GF-D8 (cell line): ENCODE measurements around the gene DOCK6.

Experiments
- DNase-seq: peaks from one replicate; lab custom pipeline; 2025; lab: John Stamatoyannopoulos, UW

The DOCK6 gene

DNA sequence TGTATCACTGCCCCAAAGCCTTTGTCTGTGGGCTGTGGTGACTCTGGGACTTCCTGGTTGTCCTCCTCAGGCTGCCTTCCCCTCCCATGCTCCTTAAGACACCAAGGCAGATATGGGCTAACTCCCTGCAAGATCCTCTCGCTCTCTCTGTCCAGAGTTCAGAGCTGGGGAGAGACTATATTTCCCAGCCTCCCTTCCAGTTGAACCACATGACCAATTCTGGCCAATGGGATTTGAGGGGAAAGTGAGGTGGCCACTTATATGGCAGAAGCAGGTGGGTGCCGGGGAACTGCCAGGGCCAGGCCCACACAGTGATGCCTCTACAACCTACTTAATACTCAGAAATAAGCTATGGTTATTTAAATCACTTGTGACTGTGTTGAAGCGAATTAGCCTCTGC is 39.1 kb downstream of the DOCK6 start:
- no peak for DNase-seq

DNA sequence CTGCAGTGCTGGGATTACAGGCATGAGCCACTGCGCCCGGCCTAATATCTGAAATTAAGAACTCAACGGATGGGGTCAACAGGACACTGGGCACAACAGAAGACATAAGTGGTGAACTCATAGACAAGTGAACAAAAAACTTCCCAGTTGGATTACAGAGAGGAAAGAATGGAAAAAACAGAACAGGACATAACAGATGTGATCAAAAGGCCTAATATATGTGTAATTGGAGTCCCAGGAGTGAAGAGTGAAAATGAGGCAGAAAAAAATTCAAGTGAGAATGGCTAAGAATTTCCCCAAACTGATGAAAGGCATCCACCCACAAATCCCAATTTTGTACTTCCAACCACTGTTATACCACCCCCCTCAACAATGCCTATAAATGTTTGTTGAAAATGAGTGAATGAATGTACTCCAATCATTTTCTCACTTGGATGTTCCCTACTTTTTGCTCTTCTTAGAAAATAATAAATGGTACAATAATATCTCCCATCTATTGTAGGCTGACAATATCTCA is 41.2 kb downstream of the DOCK6 start:
- DNase-seq, result no peak

DNA sequence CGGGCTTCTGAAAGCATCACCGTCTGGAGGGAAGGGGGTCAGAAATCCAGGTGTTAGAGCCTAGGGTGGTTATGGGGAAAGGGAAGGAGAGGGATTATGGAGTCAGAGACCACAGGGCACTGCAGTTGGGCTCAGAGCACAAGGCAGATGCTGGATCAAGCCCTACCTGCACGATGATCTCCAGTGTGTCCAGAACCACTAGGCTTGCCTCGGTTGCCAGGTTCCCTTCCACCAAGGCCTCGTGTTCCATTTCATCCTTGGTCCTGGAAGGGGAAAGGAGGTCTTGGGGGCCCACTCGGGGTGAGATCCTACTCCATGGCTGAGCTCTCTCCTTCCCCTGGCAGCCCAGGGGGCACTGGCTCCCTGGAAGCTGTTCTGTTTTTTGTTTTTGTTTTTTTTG is 47.9 kb downstream of the DOCK6 start:
- DNase-seq, result no peak

DNA sequence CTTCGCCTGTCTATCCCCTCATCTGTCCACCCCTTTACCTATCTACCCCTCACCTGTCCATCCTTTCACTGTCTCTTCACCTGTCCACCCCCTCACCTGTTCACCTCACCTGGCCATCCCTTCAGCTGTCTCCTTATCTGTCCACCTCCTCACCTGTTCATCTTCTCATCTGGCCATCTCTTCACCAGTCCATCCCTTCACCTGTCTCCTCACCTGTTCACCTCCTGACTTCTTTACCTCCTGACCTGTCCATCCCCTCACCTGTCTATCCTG is 51.7 kb downstream of the DOCK6 start:
- DNase-seq, result no peak

DNA sequence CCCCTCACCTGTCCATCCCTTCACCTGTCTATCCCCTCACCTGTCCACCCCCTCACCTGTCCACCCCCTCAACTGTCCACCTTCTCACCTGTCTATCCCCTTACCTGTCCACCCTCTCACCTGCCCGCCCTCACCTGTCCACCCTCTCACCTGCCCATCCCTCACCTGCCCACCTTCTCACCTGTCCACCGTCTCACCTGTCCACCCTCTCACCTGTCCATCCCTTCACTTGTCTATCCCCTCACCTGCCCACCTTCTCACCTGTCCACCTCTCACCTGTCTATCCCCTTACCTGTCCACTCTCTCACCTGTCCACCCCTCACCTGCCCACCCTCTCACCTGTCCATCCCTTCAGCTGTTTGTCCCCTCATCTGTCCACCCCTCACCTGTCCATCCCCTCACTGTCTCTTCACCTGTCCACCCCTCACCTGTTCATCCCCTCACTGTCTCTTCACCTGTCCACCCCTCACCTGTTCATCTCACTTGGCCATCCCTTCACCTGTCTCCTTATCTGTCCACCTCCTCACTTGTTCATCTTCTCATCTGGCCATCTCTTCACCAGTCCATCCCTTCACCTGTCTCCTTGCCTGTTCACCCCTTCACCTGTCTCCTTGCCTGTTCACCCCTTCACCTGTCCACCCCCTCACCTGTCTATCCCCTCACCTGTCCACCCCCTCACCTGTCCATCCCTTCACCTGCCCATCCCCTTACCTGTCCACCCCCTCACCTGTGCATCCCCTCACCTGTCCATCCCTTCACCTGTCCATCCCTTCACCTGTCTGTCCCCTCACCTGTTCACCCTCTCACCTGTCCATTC is 52.3 kb downstream of the DOCK6 start:
- no peak for DNase-seq

DNA sequence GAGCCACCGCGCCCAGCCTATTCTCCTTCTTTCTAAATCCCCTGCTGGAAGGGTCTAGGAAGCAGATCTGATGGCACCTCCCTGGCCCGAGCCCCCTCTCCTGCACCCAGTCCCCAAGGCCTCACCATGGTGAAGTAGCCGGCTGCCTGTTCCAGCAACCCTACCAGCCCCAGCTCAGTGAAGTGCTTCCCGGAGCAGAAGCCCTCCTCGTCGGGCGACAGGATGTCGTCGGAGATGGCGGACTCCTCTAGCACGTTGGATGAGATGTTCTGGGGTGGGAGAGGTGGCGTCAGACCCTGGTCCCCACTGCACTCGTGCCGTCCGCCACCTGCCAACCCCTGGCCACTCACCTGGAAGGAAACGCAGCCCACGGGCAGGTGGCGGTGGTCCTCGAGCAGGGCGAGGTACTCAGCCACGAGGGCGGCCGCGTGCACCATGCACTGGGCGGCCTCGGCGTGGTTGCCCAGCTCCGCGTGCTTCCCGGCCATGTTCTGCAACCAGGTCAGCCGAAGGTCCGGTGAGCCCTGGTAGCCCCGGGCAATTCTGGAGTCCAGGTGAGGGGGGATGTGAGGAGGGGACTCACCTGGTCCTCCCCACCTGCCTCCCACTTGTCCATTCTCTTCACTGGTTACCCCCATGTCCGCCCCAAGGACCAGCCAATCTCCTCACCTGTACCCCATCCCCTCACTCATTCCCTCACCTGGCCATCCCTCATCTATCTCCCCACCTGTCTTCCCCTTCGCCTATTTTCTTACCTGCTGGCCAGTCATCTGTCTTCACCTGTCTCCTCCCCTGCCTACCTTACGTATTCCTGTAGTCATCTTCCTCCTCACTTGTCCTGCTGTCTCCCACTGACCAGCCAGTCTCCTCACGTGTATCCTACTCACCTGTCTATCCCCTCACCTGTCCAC is 53.5 kb downstream of the DOCK6 start:
- DNase-seq, result no peak

DNA sequence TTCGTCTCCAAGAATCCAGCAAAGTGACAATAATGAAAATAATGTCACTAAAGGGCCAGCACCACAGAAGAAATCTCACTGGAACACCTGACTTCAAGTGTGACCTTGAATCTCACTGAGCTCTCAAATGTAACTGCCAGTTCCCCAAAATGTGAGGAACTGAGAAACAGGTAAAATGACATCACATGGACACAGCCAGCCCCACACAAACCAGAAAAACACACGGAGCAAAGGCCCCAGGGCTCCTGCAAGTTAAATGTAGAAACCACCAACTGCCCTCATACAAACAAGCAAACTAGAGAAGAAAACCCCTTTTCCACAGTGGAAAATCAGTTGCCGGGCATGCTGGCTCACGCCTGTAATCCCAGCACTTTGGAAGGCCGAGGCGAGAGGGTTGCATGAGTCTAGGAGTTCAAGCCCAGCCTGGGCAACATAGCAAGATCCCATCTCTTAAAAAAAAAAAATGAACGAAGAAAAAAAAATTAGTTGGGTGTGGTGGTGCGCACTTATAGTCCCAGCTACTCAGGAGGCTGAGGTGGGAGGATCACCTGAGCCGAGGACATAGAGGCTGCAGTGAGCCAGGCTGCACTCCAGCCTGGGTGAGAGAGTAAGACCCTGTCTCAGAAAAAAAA is 56.3 kb downstream of the DOCK6 start:
- no peak for DNase-seq

DNA sequence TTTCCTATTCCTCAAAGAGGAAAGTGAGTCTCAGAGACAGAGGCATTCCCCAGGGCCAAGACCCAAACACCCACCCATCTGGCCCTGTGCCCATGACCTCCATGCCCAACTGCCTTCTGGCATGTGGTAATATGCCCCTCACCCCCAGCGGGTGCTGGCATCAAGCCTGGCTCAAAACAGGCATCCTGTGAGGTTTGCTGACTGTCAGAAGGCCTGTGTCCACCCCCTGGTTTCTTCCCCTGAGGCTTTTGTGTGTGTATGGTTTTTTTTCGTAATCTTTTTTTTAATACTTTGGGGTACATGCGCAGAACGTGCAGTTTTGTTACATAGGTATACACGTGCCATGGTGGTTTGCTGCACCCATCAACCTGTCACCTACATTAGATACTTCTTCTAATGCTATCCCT is 57.4 kb downstream of the DOCK6 start:
- peak; percentile 63 for DNase-seq

DNA sequence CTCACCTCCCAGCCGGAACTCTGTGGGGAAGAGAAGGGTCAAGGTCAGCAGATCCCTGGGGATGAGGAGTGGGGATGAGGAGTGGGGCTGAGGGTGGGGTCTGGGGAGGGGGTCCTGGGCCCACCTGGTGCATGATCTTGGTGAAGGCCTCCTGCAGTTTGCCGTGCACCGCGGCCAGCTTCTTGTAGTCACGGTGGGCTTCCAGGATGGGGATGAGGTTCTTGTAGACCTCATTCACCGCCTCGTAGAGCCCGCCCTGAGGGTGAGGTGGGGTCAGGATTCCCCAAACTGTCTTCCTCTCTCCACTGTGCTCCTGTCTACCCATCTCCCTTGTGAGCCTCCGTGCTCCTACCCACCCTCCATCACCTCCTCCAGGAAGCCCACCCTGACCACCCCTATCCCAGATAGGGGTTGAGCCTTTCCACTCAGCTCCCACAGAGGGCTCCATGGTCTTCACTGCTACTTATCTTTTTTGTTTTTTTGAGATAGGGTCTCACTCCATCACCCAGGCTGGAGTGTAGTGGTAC is 58.2 kb downstream of the DOCK6 start:
- DNase-seq, result no peak

DNA sequence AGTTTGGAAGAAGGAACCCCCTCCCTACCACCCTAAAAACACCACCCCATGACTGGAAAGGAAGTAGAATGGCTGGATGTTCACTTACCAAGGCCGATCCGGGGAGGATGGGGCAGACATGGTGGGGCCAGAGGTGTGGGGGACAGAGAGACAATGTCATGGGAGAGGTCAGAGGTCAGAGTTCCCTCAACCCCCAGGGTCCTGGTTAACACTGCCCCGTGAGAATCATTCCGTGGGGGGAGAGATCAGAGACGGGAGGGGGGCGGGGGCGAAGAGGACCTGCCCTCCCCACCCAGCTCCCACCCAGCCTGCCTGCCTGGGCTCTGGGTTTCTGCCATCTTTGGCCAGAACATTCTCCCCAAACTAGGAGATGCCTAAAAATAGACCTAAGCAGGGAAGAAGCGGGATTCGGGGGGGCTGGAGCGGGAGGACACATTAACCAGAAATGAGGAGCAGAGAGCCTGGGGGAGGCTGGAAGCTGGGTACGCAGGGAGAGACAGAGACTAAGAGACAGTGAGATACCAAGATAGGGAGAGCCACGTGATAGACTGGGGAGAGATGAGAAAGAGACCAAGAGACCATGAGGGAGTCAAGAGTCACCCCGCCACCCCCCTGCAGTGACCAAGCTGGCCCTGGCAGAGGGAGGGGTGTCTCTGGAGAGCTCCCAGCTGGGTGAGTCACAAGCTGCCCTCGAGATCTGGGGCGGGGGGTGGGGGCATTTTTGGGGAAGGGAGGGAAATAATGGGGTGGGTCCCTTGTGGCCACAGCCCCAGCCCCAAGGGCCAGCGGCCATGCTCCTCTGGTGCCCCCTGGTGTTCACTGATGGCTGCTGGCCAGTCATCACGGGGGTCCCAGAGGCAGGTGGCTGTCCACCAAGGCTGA is 58.9 kb downstream of the DOCK6 start:
- no peak for DNase-seq

DNA sequence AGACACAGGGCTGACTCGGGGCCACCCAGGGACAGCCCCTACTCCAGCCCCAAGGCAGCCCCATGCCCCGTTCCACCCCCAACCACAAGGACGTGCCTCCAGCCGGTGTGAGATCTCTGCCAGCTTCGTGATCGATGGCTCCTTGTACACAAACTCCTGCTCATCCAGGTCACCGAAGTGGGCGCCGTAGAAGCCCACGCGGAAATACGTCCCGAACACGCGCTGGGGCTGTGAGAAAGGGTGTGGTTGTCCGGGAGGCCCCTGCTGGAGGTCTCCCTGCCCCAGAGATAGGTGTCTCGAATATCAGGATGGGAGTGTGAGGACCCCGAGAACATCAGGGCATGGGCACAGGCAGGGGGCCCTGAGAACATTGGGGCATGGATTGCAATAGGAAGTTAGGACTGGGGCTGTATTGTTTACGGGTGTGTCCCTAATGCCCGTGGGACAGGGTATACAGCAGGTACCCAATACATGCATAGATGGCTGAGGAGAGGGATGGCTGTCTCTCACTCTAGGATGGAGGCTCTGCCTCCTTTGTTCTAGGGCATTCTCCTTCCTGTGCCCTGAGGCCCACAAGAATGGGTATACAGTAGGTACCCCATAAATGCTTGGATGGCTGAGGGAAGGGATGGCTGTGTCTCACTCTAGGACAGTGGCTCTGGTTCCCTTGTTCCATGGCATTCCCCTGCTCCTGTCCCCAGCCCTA is 59.7 kb downstream of the DOCK6 start:
- no peak for DNase-seq

DNA sequence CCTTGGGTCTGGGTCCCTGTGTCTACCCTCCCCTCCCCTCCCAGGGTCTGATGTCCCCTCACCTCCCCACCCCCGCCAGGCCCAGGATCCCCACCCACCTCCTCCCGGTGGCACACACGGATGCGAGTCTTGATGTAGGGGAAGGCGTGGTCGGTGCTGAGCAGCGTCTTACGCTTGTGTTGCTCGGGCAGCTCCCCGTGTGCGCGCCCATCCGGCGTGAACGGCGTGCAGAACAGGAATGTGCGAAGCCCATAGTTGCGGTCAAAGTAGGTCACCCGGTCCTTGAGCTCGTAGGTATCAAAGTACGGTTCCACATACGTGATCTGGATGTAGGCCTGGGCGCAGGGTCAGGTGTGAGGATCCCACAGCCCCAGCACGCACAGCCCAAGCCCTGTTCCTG is 60.5 kb downstream of the DOCK6 start:
- no peak for DNase-seq

DNA sequence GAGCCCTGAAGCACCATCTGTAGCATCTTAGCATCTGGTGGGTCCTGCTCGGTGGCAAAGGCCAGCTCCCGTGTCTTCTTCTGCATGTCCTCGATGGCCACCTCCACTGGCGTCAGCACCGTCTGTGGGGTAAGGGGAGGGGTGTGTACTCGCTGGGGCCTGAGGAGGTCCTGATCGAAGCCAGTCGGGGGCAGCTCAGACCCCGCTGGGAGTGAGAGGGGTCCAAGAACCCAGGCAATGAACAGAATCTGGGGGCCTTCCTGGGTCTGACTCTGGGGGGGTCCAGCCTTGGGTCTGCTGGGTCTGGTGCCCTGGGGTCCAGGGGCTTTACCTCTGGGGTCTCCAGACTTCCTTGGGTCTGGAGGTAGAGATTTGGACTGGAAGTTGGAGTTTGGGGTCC is 61.4 kb downstream of the DOCK6 start:
- DNase-seq, result no peak

DNA sequence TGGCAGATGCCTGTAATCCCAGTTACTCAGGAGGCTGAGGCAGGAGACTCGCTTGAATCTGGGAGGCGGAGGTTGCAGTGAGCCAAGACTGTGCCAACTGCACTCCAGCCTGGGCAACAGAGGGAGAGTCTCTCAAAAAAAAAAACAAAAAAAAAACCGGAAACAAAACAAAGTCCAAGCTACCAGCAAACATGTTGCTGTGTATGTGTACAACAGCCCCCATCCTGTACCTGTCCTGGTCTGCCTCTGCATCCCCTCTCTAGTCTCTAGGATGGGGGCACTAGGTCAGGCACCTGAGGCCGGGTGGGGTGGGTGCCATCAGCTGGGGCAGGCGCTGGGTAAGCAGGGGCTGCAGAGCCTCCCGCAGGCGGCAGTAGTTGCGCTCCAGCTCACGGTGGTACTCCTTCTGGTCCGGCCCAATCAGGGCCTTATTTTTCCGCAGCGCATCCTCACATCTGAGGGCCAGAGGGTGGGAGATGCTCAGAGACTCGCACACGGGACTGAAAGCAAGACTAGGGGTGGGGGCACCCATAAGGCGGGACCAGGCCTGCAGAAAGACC is 62.2 kb downstream of the DOCK6 start:
- DNase-seq, result no peak

DNA sequence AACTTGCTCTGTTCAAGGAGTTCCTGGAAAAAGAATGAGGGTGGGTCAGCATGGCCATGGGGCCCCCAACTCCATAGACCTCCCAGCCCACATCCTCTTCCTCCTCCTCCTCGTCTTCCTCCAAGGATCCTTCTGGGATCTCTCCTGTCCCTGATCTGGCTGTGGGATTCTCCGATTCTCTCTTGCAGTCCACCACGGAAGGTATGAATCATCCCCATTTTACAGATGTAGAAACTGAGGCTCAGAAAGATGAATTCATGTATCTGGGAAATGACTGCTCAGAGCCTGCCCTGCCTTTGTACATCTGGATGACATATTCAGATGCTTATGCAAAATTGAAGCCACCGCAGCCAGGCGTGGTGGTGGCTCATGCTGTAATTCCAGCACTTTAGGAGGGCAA is 62.8 kb downstream of the DOCK6 start:
- DNase-seq, result no peak

DNA sequence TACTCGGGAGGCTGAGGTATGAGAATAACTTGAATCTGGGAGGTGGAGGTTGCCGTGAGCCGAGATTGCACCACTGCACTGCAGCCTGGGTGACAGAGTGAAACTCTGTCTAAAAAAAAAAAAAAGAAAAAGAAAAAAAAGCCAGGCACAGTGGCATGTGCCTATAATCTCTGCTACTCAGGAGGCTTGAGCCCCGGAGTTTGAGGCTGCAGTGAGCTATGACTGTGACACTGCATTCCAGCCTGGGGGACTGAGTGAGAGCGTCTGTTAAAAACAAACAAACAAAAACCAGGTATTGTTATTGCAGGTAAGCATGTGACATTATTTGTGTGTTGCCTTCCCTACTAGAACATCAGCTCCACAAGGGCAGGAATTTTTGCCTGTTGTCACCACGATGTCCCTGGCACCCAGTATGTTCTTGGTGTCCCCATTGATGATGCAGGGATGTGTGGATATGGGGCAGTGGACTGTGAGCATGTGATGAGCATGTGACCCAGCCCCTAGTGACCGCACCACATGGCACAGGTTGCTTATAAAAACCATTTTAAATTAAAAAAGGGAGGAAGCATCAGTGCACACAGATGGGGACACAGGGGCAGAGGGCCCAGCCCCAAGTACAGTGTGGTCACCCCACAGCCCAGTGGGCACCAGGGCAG is 63.4 kb downstream of the DOCK6 start:
- DNase-seq, result no peak

DNA sequence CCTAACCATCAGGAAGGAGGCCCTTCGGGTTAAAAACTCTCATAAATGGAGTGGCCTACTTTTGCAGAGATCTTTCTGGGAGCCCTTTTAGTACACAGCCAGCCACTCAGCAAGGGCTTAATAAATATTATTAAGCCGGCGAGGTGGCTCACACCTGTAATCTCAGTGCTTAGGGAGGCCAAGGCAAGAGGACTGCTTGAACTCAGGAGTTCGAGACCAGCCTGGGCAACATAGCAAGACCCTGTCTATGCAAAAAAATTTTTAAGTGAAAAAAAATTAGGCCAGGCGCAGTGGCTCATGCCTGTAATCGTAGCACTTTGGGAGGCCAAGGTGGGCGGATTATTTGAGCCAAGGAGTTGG is 64.2 kb downstream of the DOCK6 start:
- DNase-seq, result no peak

DNA sequence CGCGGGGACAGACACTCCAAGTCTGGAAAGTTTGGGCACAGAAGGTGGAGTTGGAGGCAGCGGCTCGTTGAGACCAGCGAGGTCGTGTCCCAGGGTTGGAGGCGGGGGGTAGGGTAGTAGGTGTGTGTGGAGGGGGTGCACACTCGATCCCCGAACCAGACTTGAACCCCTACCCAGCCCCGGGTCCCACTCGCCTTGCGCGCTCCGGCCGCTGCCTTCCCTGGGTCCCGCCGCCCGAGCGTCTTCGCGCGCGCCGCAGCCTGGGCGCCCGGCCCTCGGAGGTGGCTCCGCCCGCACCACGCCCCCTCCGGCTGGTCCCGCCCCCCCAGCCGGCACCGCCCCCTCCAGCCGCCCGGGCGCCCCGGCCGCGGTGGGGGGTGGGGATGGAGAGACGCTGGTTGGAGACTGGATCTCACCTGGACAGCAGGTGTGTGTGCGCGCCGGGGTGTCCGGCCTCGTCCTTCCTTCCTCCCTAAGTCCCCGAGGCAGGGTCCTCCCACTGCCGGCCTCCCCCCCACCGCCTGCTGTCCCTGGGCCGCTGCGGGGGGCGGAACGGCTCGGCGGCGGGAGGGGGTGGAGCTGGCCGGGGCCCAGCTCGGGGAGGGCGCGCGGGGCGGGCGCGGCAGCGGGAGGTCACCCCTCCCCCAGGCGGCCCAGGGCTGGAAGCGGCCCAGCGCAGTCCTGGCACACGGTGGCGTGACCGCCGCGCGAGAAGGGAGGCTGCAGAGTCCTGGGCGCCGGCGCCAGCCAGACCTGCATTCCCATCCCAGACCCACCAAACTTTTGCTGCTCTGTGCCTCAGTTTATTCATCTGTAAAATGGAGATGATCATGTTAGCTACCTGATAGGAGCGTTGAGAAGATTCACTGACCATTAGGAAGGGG is 64.8 kb downstream of the DOCK6 start, which contains the start of gene KANK2:
Gene KANK2, minus strand, starts transcription at position 255 of the 884 bp plus-strand sequence. CDS start 3,034 bp downstream, outside the sequence.
- DNase-seq, result peak; percentile 14
